Measurements from ENCODE around the gene RBM14.

DNA sequence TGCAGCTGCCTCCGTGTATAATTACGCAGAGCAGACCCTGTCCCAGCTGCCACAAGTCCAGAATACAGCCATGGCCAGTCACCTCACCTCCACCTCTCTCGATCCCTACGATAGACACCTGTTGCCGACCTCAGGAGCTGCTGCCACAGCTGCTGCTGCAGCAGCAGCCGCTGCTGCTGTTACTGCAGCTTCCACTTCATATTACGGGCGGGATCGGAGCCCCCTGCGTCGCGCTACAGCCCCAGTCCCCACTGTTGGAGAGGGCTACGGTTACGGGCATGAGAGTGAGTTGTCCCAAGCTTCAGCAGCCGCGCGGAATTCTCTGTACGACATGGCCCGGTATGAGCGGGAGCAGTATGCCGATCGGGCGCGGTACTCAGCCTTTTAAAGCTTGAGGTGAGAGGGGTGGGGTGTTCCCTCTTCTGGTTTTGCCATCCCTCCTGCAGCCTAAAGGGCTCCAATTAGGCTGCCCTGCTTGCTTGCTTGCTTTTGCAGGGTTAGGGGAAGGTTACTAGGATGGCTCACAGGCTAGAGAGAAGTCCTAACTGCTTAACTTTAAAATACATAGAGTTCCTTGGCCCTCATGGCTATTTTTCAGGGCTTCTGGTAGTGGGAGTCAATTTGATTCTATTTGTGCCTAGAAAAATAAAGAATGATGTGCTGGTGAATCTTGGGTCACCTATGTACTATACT is 27.5 kb downstream of the RBM14 start:
- no peak for TF ChIP-seq EZH2phosphoT487 (IDR thresholded peaks at IDR 0.05; ENCODE audit: low read length)
- TF ChIP-seq, protein P1, sequence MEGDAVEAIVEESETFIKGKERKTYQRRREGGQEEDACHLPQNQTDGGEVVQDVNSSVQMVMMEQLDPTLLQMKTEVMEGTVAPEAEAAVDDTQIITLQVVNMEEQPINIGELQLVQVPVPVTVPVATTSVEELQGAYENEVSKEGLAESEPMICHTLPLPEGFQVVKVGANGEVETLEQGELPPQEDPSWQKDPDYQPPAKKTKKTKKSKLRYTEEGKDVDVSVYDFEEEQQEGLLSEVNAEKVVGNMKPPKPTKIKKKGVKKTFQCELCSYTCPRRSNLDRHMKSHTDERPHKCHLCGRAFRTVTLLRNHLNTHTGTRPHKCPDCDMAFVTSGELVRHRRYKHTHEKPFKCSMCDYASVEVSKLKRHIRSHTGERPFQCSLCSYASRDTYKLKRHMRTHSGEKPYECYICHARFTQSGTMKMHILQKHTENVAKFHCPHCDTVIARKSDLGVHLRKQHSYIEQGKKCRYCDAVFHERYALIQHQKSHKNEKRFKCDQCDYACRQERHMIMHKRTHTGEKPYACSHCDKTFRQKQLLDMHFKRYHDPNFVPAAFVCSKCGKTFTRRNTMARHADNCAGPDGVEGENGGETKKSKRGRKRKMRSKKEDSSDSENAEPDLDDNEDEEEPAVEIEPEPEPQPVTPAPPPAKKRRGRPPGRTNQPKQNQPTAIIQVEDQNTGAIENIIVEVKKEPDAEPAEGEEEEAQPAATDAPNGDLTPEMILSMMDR (IDR thresholded peaks at IDR 0.05; ENCODE audit: low read length): no peak
